Thyroid gland (tissue), 4 donors: Measurements from ENCODE around the gene OR4F6.
"Not testable (repeated sequence)": the region's sequence is repeated elsewhere in the genome, so short reads cannot be mapped to it uniquely, and the experiment has no call there.

ENCODE experiments used
- POLR2A ChIP-seq, 2 donors: fragments of 450-650 bp; IDR thresholded peaks; one replicate each; pipeline ENCODE4 v1.6.1; 2017; ENCODE audit warnings: antibody characterized with exemption in 2 of 2, mild to moderate bottlenecking in 2 of 2, moderate library complexity in 1 of 2
- TF ChIP-seq, protein P1 (sequence below), 6 experiments: fragments of 200-600 bp in 3 of 6; fragments of 450-650 bp in 3 of 6; sonication (generic) in 3 of 6; IDR thresholded peaks; one replicate each; pipeline ENCODE4 v1.5.1; 2016 to 2019; ENCODE audit warnings: antibody characterized with exemption in 6 of 6, mild to moderate bottlenecking in 2 of 6, inconsistent platforms in 1 of 6, moderate library complexity in 1 of 6

DNA sequence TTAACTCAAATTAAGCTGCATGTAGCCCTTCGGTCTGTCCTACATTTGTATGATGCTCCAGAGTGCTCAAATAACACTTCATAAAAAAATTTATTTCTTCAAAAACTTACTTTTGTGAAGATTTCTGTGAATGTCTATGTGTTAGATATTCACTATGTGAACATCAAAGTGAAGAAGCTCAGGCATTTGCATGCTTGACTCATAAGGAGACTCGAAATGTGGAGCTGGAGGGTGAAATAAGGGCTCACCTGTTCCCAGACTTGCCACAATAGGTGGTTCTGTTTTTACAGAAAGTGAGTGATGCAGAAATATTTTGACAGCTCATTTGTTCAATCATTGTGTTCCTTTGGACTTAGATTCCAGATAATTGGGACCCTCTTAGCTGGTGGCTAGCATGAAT, 16.9 kb upstream of the OR4F6 start:
- TF ChIP-seq, protein P1, sequence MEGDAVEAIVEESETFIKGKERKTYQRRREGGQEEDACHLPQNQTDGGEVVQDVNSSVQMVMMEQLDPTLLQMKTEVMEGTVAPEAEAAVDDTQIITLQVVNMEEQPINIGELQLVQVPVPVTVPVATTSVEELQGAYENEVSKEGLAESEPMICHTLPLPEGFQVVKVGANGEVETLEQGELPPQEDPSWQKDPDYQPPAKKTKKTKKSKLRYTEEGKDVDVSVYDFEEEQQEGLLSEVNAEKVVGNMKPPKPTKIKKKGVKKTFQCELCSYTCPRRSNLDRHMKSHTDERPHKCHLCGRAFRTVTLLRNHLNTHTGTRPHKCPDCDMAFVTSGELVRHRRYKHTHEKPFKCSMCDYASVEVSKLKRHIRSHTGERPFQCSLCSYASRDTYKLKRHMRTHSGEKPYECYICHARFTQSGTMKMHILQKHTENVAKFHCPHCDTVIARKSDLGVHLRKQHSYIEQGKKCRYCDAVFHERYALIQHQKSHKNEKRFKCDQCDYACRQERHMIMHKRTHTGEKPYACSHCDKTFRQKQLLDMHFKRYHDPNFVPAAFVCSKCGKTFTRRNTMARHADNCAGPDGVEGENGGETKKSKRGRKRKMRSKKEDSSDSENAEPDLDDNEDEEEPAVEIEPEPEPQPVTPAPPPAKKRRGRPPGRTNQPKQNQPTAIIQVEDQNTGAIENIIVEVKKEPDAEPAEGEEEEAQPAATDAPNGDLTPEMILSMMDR (IDR thresholded peaks at IDR 0.05): not testable (repeated sequence)
- TF ChIP-seq POLR2A (IDR thresholded peaks at IDR 0.05): not testable (repeated sequence)
